ENCODE data around the gene PLPP2.

PLPP2 gene

GRCh38 chr19:291006-291521, at the start of gene PLPP2:
PLPP2 (minus strand) TSS chr19:291403; CDS start chr19:291336, 67 bp downstream.
- DNase-seq: no peak

- DNase-seq: no peak
These were observed 49.6 kb upstream of the PLPP2 start for GRCh38 chr19:340620-341385.

GRCh38 chr19:339262-339887, 48.2 kb upstream of the PLPP2 start:
- no peak for DNase-seq

- DNase-seq: no peak
These were observed 47.2 kb upstream of the PLPP2 start for GRCh38 chr19:338421-338820.

DNA sequence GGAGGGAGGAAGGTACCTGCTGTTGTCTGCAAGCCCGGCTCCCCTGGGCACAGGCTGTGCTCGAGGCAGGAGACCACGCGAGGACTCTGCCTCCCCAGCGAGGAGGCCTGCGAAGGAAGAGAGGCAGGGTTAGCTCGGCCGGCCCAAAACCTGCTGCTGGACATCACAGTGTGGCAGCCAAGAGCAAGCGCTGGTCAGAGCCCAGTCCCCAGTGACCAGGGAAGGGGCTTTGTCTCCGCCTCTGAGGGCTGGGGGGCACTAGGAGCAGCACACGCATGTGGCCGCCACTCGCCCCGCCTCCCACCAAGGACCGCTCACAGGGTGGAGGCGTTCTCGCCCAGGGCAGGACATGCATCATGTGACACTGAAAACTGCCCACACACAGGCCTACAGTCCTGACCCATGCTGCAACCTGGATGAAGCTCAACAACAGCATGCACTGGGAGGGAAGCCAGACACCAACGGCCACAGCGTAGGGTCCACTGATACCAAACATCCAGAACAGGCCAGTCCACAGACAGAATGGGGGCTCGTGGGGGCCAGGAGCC, 44.9 kb upstream of the PLPP2 start:
- DNase-seq: no peak

DNA sequence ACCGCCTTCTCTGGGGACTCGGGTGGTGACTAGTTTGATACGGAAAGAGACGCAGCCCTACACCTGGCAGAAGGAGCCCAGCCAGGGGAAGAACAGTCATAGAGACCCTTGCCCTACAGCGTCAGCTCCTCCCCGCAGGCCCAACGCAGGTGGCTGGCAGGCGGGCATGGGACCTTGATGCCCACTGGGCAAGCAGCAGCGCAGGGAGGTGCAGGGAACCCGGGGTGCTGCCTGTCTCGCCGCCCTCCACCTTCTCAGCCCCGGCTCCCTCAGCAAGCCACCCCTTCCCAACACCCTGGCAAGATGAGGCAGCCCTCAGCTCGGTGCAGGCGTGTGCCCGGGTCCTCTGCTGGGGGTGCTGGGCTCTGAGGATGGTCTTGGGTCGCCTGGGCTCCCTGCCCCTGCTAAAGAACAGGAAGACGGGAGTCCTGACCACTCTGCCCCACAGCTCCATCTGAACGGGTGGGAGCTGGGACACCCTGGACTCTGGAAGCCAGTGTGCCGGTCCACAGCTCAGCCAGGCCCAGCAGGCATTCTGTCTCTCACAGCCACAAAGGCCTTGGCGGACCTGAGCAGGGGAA, 44.4 kb upstream of the PLPP2 start:
- no peak for DNase-seq

DNA sequence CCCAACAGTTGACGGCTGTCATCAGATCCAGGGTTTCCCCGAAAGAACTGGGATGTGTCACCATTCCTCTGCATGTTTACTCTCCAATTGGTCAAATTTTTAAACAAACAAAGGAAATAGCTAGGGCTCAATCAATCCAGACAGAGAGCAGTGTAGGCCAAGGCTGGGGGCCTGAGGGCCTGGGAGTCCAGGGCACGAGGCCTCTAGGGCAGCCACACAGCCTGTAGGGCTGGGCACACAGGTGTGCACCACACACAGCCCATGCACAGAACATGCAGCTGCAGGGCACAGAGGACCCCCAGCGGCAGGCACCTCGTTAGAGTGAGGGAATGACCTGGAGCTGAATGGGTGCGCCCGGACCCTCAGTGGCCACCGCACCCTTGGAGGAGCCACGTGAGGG, 43.9 kb upstream of the PLPP2 start:
- DNase-seq: no peak

DNA sequence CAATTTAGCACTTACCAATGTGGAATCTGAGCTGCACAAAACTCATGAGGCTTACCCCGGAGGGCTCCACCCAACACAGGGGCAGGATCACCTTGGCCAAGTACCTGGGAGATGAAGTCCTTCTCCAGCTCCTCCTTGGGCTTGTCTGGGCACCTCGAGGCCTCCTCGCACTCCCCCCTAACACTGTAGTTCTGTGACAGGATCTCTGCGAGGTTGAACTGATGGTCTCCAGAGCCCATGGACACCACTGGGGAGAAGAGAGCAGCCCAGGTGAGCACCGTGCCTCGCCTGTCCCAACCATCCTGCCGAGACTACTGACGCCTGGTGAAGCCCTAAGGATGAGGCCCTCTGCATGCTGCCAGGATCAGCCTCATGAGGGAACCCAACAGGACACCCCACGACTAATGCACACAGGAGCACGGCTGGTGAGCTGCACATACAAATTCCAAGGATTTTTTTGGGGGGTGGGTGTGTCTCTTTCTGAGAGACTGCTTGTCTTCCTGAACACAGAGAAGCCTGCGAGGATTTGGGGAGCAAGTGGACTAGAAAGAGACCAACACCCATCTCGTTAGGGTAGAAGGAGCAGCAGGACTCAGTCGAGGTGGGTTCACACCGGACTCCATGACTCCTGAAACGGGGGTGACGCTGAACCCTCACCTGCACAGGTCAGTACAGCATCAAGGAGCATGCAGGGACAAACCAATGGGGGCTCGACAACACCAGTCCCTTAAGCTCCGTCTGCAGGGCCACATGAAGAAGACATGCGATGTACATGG, 43.3 kb upstream of the PLPP2 start:
- DNase-seq: no peak

DNA sequence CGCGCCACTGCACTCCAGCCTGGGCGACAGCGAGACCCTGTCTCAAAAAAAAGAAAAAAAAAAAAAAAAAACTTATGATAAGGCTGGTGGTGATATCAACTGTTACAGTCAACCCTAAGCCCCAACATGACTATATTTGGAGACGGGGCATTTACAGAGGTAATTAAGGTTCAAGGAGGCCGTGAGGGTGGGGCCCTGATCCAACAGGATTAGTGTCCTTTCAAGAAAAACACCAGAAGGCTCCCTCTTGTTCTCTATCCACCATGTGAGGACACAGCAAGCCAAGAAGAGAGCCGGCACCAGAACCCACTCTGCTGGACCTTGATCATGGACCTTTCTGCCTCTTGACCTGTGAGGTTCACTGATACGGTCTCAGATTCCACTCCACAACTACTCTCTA, 39.3 kb upstream of the PLPP2 start:
- DNase-seq: no peak

GRCh38 chr19:329876-330275, 38.7 kb upstream of the PLPP2 start:
- DNase-seq: no peak

DNA sequence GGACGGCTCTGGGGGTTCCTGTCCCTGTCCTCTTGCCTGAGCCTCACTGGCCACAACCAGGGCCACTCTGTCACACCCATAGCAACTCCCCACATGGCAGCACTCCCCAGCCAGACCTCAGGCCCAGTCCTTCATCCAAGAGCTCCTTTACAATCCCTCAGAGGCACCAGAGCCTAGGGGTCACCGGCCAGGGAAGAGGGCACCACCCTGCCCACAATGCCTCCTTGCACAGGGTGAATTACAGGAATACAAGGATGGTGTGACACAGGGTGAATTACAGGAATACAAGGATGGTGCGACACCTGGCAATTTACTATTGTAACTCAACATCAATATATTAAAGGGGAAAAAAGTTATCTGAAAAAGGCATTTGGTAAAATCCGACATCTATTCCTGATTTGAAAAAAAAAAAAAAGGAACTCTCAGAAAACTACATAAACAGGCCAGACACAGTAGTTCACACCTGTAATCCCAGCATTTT, 36.9 kb upstream of the PLPP2 start:
- DNase-seq: no peak

DNA sequence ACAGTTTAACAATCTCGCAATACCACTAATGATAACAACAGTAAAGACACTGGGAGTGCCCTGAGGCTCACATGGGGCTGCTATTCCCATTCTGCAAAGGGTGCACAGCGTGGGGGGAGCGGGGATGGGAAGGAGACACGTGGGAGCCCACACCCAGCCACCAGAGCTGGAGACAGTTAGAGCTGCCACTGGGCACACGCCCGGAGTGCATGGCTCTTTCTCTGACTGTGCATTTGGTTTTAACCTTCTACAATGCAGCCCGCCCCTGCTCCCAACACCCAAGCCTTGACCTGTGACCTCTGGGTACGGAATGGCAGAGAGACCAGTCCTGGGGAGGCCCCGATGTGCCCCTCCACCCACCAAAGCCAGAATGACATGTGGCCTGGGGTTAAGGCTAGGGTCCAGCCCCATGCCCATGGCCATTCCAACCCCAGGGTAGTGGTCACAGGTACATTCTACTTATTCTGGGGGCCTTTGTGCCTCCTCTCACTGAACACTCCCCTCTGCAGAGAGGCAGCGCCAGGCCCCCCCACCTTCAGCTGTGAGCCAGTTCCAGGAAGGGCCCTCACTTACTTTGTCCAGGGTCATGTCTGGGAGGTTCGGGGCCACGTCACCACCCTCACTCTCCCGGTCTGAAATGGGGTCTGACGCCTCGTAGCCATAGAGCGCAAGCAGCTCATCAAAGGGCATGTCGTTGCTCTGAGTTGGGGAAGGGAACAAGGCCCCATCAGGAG, 36.3 kb upstream of the PLPP2 start:
- DNase-seq: no peak

- DNase-seq: no peak
These were observed 35.7 kb upstream of the PLPP2 start for GRCh38 chr19:326871-327270.

DNA sequence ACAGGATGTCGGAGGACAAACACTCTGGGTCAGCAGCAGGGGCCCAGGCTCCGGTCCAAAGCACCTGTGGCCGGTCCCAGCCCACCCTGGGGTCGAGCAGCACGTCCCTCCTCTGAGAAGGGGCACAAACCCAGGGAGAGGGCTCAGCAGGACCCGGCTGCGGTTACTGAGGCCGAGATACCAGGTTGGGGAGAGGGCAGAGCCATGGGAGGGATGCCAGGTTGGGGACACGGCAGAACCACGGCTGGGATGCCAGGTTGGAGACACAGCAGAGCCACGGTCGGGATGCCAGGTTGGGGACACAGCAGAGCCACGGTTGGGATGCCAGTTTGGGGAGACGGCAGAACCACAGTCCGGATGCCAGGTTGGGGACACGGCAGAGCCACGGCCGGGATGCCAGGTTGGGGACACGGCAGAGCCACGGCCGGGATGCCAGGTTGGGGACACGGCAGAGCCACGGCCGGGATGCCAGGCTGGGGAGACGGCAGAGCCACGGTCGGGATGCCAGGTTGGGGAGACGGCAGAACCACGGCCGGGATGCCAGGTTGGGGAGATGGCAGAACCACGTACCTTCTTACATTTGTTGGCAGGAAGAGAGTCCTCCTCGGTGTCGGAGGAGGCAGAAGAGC, 34.8 kb upstream of the PLPP2 start:
- no peak for DNase-seq

DNA sequence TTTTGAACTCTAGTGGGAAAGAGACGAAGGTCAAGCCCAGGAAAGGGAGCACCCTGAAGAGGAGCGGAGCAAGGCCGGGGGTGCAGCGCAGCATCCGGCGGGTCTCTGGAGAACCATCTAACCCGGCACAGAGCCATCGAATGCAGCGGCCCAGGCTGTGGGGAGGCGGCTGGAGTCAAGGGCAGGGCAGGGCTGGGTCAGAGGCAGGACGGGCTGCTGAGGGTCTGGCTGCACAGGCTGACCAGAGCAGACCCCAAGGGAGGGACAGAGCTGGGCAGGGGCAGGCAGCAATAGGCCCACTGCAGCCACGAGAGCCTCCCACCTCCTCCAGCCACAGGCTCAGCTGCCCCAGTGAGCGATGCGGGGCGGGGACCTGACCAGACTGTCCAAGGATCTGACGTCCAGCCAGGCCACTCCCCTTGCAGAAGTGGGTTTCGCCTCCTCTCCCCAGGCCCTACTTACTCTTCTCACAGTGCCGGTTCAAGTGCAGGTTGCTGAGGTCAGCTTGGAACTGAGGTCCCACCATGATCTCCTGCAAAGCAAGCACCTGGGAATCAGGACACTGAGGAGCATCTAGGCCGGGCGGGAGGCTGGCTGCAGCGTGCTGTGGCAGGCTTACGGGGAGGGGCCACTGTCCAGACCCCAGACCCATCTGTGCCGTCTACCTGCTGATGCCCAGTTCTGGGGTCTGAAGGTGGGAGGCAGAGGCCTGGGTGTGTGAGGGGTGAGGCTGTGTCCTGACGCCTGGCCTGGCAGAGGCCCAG, 34.2 kb upstream of the PLPP2 start:
- DNase-seq: no peak

DNA sequence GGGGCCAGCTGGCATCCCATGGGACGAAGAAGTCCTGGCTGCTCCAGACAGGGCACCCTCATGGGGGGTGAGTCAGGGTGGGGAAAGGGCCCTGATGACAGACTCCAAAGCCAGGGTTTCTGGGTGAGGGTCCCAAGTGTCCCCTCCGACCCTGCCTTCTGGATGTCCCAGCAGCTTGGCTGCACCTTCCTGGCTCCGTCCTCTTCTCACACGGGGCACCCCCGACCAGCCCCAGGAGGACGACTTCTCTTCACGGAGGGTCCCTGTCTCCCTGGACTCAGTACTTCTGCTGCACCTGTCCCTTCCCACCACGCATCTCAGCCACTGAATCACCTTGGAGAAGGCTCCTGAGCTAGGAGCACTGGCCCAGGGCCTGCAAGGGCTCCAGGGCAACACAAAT, 33.5 kb upstream of the PLPP2 start:
- DNase-seq: no peak

DNA sequence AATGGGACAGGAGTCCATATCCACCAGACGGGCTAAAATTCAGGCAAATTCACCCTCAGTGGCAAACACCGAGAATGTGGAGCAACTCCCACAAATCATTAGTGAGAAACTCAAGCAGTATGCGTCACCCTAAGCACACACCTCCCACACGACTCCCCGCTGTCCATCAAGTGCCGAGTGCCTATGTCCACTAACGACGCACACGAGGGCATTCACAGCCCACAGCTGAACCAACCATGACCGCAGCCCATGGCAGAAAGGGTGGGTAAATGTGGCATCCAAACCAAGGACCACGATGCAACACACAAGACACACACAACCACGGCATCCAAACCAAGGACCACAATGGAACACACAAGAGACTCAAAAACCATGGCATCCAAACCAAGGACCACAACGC, 31.4 kb upstream of the PLPP2 start:
- no peak for DNase-seq

DNA sequence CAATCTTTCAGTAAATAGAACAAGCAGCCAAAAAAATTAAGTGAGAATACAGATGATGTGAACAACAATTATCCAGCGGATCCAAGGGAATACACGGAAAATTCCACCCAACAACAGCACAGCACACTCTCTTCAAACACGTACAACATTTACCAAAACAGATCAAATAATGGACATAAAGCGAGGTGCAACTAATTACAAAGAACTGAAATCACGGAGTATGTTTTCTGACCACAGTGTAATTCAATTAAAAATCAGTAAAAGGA, 27.2 kb upstream of the PLPP2 start:
- DNase-seq: no peak

DNA sequence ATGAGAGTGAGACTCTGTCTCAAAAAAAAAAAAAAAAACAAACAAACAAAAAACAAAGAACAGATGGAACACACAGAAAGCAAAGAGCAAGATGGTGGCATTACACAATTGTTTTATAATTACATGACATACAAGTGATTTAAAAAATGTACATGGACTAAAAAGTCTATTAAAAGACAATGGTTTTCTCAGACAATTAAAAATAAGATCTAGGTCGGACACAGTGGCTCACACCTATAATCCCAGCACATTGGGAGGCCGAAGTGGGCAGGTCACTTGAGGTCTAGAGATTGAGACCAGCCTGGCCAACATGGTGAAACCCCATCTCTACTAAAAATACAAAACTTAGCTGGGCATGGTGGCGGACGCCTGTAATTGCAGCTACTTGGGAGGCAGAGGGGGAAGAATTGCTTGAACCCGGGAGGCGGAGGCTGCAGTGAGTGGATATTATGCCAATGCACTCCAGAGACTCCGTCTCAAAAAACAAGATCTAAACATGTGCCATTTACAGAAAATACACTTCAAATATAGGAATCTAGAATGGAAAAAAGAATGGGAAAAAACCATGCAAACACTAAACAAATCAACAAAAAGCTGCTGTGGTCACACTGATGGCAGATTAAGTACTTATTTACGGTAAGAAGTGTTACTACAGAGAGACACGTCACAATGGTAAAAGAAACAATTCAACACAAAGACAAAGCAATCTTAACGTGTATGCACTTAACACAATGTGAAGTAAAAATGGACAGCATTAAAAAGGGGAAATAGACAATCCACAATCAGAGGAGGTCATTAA, 26.7 kb upstream of the PLPP2 start:
- no peak for DNase-seq

DNA sequence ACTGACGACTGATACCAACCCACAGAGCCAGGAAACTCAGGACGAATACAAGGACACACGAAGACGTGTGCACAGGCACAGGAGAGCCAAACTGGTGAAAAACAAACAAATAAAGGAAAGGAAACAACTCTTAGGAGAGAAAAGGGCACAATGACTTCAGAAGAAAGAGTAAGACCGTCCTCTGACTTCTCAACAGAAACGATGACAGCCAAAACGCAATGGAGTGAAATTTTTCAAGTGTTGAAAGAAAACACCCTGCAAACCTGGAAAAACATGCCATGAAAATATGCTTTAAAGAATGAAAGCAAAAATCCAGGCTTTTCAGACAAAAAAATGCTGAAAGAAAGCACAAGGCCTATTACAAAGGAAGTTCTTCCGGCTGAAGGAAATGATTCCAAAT, 24.6 kb upstream of the PLPP2 start:
- no peak for DNase-seq

All from NCI-H510A treated with DMSO at 0.1 percent for 48 hours (cell line).